GM23338 (cell line): Measurements from ENCODE around the gene SND1.

Experiments
- CREB1 ChIP-seq: fragments of 250-450 bp; sonication (Bioruptor Pico); IDR thresholded peaks from 2 replicates; pipeline ENCODE4 v1.5.0; 2020; ENCODE audit warnings: low read depth, mild to moderate bottlenecking, moderate library complexity
- CTCF ChIP-seq, 2 experiments: fragments of 200-600 bp in 1 of 2; sonication (generic) in 1 of 2; conservative IDR thresholded peaks; 2 replicates each; pipeline versions ENCODE4 v1.5.1 to v1.6.1; 2016 to 2017; ENCODE audit warnings: antibody characterized with exemption in 2 of 2, low read depth in 2 of 2, mild to moderate bottlenecking in 2 of 2, moderate library complexity in 1 of 2
- EZH2 ChIP-seq: fragments of 200-600 bp; sonication (generic); IDR thresholded peaks from one replicate; pipeline ENCODE4 v1.8.0; 2017; ENCODE audit warnings: antibody characterized with exemption, mild to moderate bottlenecking, low read depth; ENCODE audit not compliant: unreplicated experiment
- EZH2phosphoT487 ChIP-seq: fragments of 200-600 bp; sonication (generic); IDR thresholded peaks from one replicate; pipeline ENCODE4 v1.8.1; 2018; ENCODE audit warnings: antibody characterized with exemption; ENCODE audit not compliant: unreplicated experiment
- ZNF331 ChIP-seq: fragments of 250-450 bp; sonication (Bioruptor Pico); IDR thresholded peaks from 2 replicates; pipeline ENCODE4 v1.5.0; 2020; ENCODE audit warnings: low read depth, mild to moderate bottlenecking, moderate library complexity
- TF ChIP-seq, protein P1 (sequence below): IDR thresholded peaks from one replicate; pipeline ENCODE4 v1.6.1; 2018; ENCODE audit warnings: antibody characterized with exemption; ENCODE audit not compliant: unreplicated experiment

DNA sequence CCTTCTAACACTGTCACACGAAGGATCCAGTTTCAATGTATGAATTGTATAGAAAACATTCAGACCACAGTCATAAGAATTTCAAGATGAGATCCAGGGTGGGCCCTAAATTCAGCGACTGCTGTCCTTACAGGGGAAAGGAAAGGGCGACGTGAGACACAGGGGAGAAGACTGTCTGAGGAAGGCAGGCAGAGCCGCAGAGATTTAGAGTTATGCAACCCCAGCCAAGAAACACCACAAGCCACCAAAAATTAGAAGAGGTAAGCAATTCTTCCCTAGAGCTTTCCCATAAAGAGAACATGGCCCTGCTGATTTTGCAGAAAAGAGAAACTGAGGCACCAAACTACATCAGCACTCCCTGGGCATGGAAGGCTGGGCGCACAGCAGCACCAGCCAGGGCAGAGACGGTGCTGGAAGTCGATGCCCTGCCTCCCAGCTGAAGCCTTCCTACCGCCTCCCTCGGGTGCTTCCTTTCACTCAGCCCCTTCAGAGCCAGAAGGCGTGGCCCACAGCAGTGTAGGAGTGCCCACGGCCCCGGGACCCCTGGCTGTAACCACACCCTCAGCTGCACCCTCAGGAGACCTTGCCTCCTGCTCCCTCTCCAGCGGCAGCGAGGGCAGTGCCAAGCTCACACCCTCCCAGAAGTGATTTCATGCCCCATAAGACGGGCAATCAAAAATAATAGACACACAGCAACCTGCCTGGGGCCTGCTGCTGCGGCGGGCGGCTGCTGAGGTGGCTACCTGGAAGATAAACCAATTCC lies 460.2 kb downstream of the SND1 start:
- TF ChIP-seq EZH2 (no peak), CTCF (conservative IDR thresholded peaks at IDR 0.05; ENCODE audit: low read depth in 2 of 2) (no peak), CREB1 (CRISPR knock-in tag) (no peak), ZNF331 (CRISPR knock-in tag) (no peak), EZH2phosphoT487 (no peak)
- TF ChIP-seq, protein P1, sequence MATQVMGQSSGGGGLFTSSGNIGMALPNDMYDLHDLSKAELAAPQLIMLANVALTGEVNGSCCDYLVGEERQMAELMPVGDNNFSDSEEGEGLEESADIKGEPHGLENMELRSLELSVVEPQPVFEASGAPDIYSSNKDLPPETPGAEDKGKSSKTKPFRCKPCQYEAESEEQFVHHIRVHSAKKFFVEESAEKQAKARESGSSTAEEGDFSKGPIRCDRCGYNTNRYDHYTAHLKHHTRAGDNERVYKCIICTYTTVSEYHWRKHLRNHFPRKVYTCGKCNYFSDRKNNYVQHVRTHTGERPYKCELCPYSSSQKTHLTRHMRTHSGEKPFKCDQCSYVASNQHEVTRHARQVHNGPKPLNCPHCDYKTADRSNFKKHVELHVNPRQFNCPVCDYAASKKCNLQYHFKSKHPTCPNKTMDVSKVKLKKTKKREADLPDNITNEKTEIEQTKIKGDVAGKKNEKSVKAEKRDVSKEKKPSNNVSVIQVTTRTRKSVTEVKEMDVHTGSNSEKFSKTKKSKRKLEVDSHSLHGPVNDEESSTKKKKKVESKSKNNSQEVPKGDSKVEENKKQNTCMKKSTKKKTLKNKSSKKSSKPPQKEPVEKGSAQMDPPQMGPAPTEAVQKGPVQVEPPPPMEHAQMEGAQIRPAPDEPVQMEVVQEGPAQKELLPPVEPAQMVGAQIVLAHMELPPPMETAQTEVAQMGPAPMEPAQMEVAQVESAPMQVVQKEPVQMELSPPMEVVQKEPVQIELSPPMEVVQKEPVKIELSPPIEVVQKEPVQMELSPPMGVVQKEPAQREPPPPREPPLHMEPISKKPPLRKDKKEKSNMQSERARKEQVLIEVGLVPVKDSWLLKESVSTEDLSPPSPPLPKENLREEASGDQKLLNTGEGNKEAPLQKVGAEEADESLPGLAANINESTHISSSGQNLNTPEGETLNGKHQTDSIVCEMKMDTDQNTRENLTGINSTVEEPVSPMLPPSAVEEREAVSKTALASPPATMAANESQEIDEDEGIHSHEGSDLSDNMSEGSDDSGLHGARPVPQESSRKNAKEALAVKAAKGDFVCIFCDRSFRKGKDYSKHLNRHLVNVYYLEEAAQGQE = no peak
